SJCRH30 (cell line): Measurements from ENCODE around the gene SLC16A8. TPM values are rescaled to one million over a fixed set of nuclear protein-coding genes. Genes with fewer than 3 reads are reported as not detected.
A peak's percentile ranks its signal among the peaks of the same experiment; 100 is the strongest.

Experiments
- DNase-seq, 2 experiments: peaks; one replicate each; pipeline ENCODE4 v3.0.0-alpha.2; 2015 to 2020
- H3K27ac ChIP-seq: fragments of 250-450 bp; sonication (Bioruptor Pico); 2 replicates; pipeline ENCODE4 v1.5.1; 2020; ENCODE audit warnings: mild to moderate bottlenecking, moderate library complexity
- H3K27me3 ChIP-seq: fragments of 250-450 bp; sonication (Bioruptor Pico); 2 replicates; pipeline ENCODE4 v1.5.1; 2020; ENCODE audit warnings: mild to moderate bottlenecking, moderate library complexity
- H3K36me3 ChIP-seq: fragments of 250-450 bp; sonication (Bioruptor Pico); 2 replicates; pipeline ENCODE4 v1.5.1; 2020; ENCODE audit warnings: mild to moderate bottlenecking, moderate library complexity
- H3K4me1 ChIP-seq: fragments of 250-450 bp; sonication (Bioruptor Pico); 2 replicates; pipeline ENCODE4 v1.5.1; 2020; ENCODE audit warnings: mild to moderate bottlenecking, moderate library complexity
- H3K4me3 ChIP-seq: fragments of 250-450 bp; sonication (Bioruptor Pico); 2 replicates; pipeline ENCODE4 v1.5.1; 2020; ENCODE audit warnings: mild to moderate bottlenecking, moderate library complexity
- H3K9me3 ChIP-seq: fragments of 250-450 bp; sonication (Bioruptor Pico); replicated peaks from 2 replicates; pipeline ENCODE4 v1.5.1; 2020; ENCODE audit warnings: mild to moderate bottlenecking, moderate library complexity
- total RNA-seq: library from RNA; depleted of rRNA; stranded (reverse); fragments of >200 nt; shearing (Covaris generic); gene quantifications from 2 replicates; pipeline ENCODE4 v1.2.3, GENCODE V29; 2014

SLC16A8 gene
- total RNA-seq, 1 experiment from 2014 or later: 1.4 TPM

DNA sequence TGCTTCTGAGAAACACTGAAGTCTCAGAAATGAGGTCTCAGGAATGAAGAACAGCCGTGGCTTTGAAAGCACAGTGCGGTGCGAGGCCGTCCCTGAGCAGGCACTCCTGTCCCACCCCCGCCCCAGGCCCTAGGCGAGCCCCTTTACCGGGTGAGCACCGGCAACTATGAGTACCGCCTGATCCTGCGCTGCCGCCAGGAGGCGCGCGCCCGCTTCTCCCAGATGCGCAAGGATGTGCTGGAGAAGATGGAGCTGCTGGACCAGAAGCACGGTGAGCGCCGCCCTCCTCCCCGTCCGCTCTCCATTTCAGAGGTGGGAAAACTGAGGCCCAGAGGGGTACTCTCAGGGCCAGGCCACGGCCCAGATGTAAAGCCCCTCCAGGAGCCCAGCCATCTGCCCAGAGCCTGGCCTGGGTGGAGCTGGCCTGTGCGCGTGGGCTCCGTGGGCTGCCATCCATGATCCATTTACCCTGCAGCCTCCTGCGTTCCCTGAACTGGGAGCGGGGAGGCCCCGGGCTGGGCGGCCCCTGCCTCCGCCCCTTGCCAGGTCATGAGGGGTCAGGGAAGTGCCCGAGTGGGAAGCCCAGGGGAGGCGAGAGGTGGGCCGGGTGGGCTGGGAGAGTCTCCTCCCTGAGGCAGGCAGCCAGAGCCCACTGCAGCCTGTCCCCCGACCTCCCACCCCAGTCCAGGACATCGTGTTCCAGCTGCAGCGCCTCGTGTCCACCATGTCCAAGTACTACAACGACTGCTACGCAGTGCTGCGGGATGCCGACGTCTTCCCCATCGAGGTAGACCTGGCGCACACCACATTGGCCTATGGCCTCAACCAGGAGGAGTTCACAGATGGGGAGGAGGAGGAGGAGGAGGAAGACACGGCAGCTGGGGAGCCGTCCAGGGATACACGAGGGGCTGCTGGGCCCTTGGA lies 9.5 kb downstream of the SLC16A8 start:
- no peaks in the 10 kb centered on the region for H3K27me3 ChIP-seq
- peaks cover 6% of the 10 kb centered on the region; the same call in 1 of the 2 replicates for H3K4me1 ChIP-seq
- H3K27ac ChIP-seq: no peak overlapping the region
- peak in 1 of 2 experiments; percentile 1 for DNase-seq
- no peaks in the 10 kb centered on the region for H3K9me3 ChIP-seq
- H3K36me3 ChIP-seq: no peaks in the 10 kb centered on the region
- no peak overlapping the region for H3K4me3 ChIP-seq

DNA sequence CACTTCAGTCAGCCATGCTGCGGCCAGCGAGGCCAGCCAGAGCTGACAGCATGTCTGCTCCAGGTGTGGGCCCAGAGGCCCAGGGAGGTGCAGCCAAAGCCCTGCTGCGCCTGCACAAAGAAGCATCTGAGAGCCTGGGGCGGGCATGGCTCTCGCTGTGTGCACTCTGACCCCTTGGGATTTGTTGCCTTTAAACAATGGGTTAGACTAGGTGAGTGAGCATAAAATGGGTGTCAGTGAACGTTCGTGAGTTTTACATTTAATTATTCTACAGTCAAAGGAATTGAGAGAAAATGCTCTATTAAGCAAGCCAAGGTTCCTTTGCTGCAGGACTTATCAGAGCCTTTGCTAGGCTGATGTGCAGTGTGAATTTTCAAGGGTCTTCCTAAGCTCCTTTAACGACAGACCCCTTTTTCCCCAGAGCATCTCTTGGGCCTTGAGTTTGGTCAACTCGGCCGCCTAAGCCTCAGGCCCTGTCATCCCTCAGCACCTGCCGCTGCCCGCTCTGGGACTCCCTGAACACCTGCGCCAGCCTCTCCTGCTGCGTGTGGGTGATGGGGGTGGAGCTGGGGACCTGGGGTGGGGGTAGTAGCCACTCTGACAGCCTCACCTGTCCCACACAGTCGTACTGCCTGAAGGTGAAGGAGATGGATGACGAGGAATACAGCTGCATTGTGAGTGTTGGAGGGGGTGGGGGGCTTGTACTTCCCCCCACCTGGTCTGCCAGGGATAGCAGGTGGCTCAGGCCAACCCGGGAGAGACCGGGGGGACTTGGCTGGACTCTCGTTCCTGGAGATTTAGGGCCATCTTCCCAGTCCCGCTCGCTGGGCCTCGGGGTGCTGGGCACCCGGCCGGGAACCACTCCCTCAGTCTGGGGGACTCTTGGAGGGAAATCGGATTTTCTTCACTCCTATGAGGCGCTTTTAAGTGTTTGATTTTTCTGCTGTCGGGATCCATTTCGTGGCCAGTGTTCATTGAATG lies 10.5 kb downstream of the SLC16A8 start:
- no peak overlapping the region for H3K4me3 ChIP-seq

DNA sequence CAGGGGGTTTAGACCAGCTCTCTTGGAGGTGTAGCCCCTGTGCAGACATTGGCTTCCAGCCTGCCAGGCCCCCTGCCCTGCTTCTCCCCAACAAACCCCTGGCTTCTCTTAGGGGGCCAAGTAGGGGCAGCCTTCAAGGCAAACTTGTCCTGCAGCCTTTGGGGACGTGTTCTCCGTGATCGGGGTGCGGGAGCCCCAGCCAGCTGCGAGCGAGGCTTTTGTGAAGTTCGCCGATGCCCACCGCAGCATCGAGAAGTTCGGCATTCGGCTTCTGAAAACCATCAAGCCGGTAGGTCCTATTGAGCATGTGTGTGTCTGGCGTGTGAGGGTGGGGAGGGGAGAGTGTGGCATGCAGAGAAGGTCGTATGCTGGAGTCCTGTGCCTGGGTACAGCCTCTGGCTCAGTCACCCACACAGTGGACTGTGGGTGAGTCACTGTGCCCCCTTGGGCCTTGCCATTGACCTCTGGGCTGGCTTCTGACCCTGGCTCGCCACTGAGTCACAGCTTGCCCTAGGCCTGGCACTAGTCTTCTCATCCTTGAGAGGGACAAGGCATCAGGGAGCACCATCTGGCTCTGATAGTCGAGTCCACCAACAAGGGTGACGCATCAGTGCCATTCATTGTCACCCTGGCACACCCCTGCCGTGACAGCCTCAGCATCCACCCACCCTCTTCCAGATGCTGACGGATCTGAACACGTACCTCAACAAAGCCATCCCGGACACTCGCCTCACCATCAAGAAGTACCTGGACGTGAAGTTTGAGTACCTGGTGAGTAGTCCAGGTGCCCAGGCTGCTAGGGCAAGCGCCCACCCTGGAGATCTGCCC lies 11.4 kb downstream of the SLC16A8 start:
- H3K36me3 ChIP-seq: no peaks in the 10 kb centered on the region
- no peaks in the 10 kb centered on the region for H3K27me3 ChIP-seq
- no peak overlapping the region for H3K27ac ChIP-seq
- H3K4me3 ChIP-seq: no peak overlapping the region
- no peaks in the 10 kb centered on the region for H3K9me3 ChIP-seq
- DNase-seq: no peak
- peaks cover 8% of the 10 kb centered on the region; the same call in 1 of the 2 replicates for H3K4me1 ChIP-seq

More for the DNA sequence above, 10.5 kb downstream of the SLC16A8 start:
- Histone ChIP-seq H3K4me1 (peaks cover 8% of the 10 kb centered on the region; the same call in 1 of the 2 replicates), H3K27ac (no peak overlapping the region), H3K36me3 (no peaks in the 10 kb centered on the region), H3K27me3 (no peaks in the 10 kb centered on the region), H3K9me3 (no peaks in the 10 kb centered on the region)
- no peak for DNase-seq

DNA sequence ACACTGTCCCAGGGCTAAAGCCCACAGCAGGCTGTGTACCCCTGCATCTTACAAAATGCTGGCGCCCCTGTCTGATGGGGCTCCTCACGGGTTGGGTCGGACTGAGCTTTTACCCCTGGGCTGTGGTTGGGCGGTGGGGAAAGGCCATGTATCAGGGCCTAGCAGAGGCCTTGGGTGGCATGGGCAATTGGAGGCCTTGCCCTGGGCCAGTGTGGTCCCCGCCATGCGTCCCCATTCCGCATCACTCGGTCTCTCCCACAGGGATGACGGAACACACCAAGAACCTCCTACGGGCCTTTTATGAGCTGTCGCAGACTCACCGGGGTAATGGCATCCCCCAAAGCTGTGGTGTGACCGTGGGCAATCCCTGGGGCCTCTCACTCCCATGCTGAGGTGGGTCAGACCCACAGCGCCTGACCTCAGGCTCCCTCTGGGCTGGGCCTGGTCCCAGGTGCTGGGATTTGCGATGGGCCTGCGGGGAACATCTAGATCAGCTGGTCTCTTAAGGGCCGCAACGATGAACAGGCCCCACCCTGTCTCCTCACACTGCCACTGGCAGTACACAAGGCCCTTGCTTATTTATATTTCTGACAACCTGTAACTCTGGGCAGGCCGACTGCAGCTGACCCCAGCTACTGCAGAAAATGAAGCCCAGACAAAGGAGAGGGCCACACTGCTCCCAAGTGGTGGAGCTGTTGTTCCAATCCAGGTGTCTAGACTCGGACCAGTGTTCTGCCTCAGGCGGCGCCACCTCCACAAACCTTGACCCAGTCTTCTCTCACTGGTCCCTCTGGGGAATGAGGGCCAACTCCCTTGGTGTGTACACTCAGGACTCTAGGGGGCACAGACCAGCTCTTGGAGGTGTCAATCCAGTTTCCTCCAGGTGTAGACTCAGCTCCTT lies 12.3 kb downstream of the SLC16A8 start:
- Histone ChIP-seq H3K4me3 (no peak overlapping the region), H3K36me3 (no peaks in the 10 kb centered on the region), H3K27ac (no peak overlapping the region), H3K27me3 (no peaks in the 10 kb centered on the region), H3K9me3 (no peaks in the 10 kb centered on the region), H3K4me1 (peaks cover 8% of the 10 kb centered on the region; the same call in 1 of the 2 replicates)
- no peak for DNase-seq

DNA sequence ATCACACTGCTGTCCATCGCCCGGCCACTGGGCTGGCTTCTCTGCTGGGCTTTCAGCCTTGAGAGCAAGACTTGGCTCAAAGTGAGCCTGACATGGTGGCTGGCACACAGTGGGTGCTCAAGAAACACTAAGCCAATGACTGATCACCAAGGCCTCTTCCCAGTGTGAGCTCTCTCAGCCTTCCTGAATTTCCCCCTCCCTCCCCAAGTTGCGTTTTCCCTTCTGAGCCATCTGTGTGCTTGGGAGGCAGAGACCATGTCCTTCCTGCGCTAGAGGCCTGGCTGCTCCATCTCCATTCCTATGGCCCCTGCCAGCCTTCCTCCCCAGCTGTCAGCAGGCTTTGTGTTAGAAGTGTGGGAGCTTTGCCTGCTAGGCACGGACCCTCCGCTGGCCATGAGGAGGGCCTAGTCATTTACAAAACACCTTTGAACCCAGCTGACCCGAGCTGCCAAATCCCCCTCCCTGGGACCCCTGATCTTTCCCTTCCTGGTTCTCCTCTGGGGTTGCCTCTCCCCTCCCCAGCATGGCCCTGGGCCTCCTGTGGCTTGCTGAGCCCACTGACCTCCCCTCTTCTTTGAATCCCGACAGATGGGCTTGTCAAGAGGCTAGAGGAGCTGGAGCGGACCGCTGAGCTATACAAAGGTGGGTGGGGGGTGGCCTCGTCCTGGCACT lies 13.6 kb downstream of the SLC16A8 start:
- Histone ChIP-seq H3K27ac (no peak overlapping the region), H3K4me1 (peaks cover 6% of the 10 kb centered on the region; the same call in 1 of the 2 replicates), H3K4me3 (no peak overlapping the region), H3K9me3 (no peaks in the 10 kb centered on the region), H3K36me3 (no peaks in the 10 kb centered on the region), H3K27me3 (0 out of 2 replicates have a peak, but pooled peaks cover 3% of the 10 kb centered on the region)
- DNase-seq: peak in 1 of 2 experiments; percentile 30

DNA sequence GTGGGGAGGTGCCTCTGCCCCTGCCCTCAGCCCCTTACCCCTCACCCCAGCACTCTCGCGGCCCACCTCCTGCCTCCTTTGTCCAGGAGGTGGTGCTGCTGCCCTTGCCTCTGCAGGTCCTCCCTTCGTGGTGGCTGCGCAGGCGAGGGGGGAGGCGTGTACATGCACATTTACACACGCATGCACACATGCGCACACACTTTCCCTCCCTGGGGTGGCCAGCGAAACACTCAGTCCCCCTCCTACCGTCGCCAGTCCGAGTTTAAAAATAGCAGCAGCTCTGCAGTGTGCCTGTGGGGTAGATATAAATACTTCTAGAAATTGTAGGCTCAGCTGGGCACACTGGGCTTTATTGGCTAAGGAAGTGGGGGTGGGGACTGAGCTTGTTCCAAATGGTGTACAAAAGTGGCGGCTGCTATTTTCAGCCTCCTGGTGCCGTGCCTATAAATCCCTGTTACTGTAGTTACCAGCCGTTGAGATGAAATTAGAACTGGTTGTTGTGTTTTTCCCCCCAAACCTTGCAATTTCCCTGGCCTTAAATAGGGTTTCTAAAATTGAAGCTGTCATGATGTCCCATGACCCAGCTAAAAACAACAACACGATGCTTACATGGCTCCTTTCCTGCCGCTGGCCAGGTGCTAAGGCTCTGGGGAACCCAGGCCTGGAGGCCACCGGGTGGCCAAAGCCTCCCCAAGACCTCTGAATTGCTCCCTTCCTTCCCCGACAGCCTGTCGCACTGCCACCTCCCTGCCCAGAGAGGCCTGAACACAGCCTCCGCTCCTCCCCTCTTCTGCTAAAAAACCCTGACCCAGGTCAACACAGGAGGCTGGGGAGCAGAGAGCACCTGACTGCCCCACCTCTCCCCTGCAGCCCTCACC lies 14.4 kb downstream of the SLC16A8 start:
- Histone ChIP-seq H3K27ac (no peak overlapping the region), H3K4me3 (no peak overlapping the region), H3K4me1 (peaks cover 5% of the 10 kb centered on the region; the same call in 1 of the 2 replicates), H3K9me3 (no peaks in the 10 kb centered on the region), H3K27me3 (0 out of 2 replicates have a peak, but pooled peaks cover 3% of the 10 kb centered on the region), H3K36me3 (no peaks in the 10 kb centered on the region)
- peak; percentile 70 to 73 for DNase-seq

DNA sequence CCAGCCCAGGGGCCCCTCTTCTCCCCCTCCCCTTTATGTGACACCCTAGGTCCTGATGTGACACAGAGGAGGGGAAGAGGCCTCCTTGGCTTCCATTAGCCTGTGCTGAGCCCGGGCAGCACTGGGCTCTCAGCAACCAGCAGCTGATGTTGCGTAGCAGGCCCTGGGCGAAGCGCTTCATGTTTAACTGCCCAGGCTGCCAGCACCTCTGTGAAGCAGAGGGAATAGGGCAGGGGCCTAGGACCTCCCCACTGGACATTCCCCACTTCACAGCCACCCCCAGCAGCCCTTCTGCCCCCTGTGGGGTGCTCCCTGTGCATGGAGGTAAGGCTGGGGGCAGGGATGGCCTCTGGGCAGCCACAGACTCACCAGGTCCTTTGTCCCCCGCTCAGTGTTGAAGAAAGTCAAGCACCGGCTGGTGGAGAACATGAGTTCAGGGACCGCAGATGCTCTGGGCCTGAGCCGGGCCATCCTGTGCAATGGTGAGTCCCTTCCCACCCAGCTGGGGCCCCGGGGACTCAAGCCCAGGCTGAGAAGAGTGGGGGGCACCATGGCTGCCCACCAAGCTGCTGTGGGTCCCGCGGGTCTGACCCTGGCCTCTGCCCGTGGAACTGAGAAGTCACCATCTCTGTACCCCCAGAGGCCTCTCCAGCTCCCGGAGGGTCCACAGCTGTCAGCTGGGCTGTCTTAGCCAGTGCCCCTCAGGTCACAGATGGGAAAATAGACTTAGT lies 15.2 kb downstream of the SLC16A8 start:
- Histone ChIP-seq H3K36me3 (no peaks in the 10 kb centered on the region), H3K27ac (no peak overlapping the region), H3K4me1 (peaks cover 5% of the 10 kb centered on the region; the same call in 1 of the 2 replicates), H3K27me3 (0 out of 2 replicates have a peak, but pooled peaks cover 3% of the 10 kb centered on the region), H3K4me3 (no peak overlapping the region), H3K9me3 (no peaks in the 10 kb centered on the region)
- DNase-seq: no peak

DNA sequence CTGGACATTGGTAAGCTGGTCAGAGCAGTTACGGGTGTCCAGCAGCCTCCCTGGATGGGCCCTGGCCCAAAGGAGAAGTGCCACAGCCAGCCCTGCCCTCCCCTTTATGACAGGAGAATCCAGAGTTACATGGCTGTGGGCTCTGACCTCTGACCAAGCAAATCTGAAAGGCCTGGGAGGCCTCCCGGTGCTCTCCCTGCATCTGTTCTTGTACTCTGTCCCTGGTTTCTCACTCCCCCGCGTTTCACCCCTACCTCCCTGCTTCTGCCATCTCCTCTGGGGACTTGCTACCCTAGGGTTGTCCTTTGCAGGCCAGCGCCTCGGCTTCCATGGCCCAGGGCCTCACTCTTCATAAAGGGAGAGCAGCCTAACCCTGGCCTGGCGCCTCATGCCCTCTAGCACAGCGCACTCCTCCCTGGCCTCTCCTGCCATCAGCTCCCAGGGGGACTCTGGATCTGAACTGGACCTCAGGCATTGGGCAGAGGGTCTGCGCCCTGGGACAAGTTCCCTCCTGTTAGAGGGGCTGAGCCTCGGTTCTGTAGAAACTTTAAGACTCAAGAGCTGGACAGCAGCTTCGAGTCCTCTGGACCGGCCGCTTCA lies 16.1 kb downstream of the SLC16A8 start:
- H3K27ac ChIP-seq: no peak overlapping the region
- H3K36me3 ChIP-seq: no peaks in the 10 kb centered on the region
- no peaks in the 10 kb centered on the region for H3K9me3 ChIP-seq
- H3K27me3 ChIP-seq: 0 out of 2 replicates have a peak, but pooled peaks cover 3% of the 10 kb centered on the region
- DNase-seq: no peak
- H3K4me1 ChIP-seq: peaks cover 5% of the 10 kb centered on the region; the same call in 1 of the 2 replicates
- no peak overlapping the region for H3K4me3 ChIP-seq

DNA sequence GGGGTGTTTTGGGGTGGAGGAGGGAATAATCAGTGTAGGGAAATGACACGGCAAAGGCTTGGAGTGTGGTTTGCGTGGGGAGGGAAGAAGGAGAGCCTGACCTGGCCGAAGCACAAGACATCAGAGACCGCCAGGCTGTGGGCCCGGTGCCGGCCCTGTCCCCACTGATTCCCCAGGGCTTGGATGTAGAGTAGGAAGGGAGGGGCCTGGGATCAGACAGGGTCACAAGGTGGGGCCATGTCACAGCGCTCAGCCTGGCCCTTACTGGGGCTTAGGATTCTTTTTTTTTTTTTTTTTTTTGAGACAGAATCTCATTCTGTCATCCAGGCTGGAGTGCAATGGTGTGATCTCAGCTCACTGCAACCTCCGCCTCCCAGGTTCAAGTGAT lies 17.0 kb downstream of the SLC16A8 start:
- no peak for DNase-seq
- Histone ChIP-seq H3K27me3 (0 out of 2 replicates have a peak, but pooled peaks cover 3% of the 10 kb centered on the region), H3K36me3 (no peaks in the 10 kb centered on the region), H3K4me3 (no peak overlapping the region), H3K9me3 (no peaks in the 10 kb centered on the region), H3K27ac (no peak overlapping the region), H3K4me1 (peaks cover 5% of the 10 kb centered on the region; the same call in 1 of the 2 replicates)

DNA sequence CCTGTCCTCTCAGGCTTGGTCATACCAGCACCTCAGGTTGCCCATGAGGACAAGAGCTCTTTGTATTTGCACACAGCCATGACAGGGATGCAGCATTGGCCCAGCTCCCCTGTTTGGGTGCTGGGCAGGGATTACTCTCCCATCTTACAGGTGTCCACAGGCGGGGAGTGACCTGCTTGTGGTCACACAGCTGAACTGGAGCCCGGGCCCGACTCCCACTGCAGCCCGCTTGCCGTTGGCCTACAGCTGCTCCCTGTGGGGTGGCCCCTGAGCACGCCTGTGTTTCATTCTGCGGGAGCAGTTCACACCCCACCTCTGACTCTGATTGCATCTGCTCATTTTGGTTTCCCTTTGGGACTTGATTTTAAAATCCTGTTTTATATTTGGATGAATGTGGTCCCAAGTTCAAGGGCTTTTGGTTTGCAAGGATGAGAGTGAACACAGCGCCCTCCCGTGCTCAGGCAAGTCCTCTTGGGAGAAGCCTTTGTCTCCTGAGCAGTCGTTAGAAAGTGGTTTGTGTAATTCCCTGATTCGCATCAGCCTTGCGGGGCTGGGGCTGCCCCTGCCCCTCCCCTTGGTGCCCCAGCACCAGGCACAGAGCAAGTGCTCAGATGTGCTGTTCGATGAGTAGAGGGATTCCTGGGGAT lies 17.5 kb downstream of the SLC16A8 start:
- Histone ChIP-seq H3K4me3 (no peak overlapping the region), H3K27ac (no peak overlapping the region), H3K36me3 (no peaks in the 10 kb centered on the region), H3K27me3 (0 out of 2 replicates have a peak, but pooled peaks cover 3% of the 10 kb centered on the region), H3K4me1 (peaks cover 5% of the 10 kb centered on the region; the same call in 1 of the 2 replicates), H3K9me3 (no peaks in the 10 kb centered on the region)
- DNase-seq: no peak
